ENCODE measurements around the gene BAIAP2L2. TPM values are rescaled to one million over a fixed set of nuclear protein-coding genes. Genes with fewer than 3 reads are reported as not detected.

The BAIAP2L2 gene
- total and polyA plus RNA-seq, 3 experiments from 2014 or later, result 0.53 to 0.58 TPM; not detected in 1

- Mint-ChIP-seq H3K27ac (peak overlapping the region in 2 of 8 donors; percentile 52 to 56), H3K27me3 (no peaks in the 10 kb centered on the region)
- POLR2A ChIA-PET, result no interaction called here
Observed at GRCh38 chr22:38098410-38099249, 11.9 kb downstream of the BAIAP2L2 start.

GRCh38 chr22:38097557-38098409, 12.7 kb downstream of the BAIAP2L2 start:
- no peaks in the 10 kb centered on the region for H3K36me3 ChIP-seq (ENCODE audit: insufficient read depth, low read length)
- Mint-ChIP-seq H3K9me3 (no peaks in the 10 kb centered on the region), H3K36me3 (peaks cover 4 to 21% (median 11%) of the 10 kb centered on the region in 3 donors), H3K4me3 (no peak overlapping the region), H3K27me3 (no peaks in the 10 kb centered on the region), H3K27ac (no peak overlapping the region), H3K4me1 (peaks cover 0 to 6% (median 3%) of the 10 kb centered on the region in 3 donors)
- H3K27ac ChIP-seq (ENCODE audit: low read depth, low read length), result no peak overlapping the region
- no peak overlapping the region for H3K4me3 ChIP-seq (ENCODE audit: low read length)
- ChIA-PET CTCF (interaction anchor here (1.3 kb wide), 1 partner anchor 132 kb away, joined by 4 read pairs; no protein-coding TSS in a partner anchor), POLR2A (no interaction called here)
- no peak for DNase-seq
- H3K9me3 ChIP-seq (ENCODE audit: low read length), result no peaks in the 10 kb centered on the region
- no peaks in the 10 kb centered on the region for H3K27me3 ChIP-seq (ENCODE audit: insufficient read depth, low read length, poor library complexity, severe bottlenecking)
- H3K4me1 ChIP-seq (ENCODE audit: insufficient read depth, low read length), result no peaks in the 10 kb centered on the region

More at GRCh38 chr22:38098410-38099249, 11.9 kb downstream of the BAIAP2L2 start:
- Histone ChIP-seq H3K9me3 (ENCODE audit: low read length) (no peaks in the 10 kb centered on the region), H3K27ac (ENCODE audit: low read depth, low read length) (no peak overlapping the region), H3K4me3 (ENCODE audit: low read length) (no peak overlapping the region), H3K36me3 (ENCODE audit: insufficient read depth, low read length) (no peaks in the 10 kb centered on the region), H3K27me3 (ENCODE audit: insufficient read depth, low read length, poor library complexity, severe bottlenecking) (no peaks in the 10 kb centered on the region), H3K4me1 (ENCODE audit: insufficient read depth, low read length) (no peaks in the 10 kb centered on the region)
- CTCF ChIA-PET, result interaction anchor here (1.3 kb wide), 1 partner anchor 131 kb away, joined by 4 read pairs; no protein-coding TSS in a partner anchor
- H3K4me1 Mint-ChIP-seq, result peaks cover 4 to 10% (median 6%) of the 10 kb centered on the region in 3 donors
- no peak for DNase-seq
- H3K9me3 Mint-ChIP-seq, result no peaks in the 10 kb centered on the region
- no peak overlapping the region for H3K4me3 Mint-ChIP-seq
- peaks cover 0 to 14% (median 11%) of the 10 kb centered on the region in 3 donors for H3K36me3 Mint-ChIP-seq

GRCh38 chr22:38097058-38097457, 13.4 kb downstream of the BAIAP2L2 start:
- Histone ChIP-seq H3K4me1 (ENCODE audit: insufficient read depth, low read length) (no peaks in the 10 kb centered on the region), H3K36me3 (ENCODE audit: insufficient read depth, low read length) (no peaks in the 10 kb centered on the region), H3K27me3 (ENCODE audit: insufficient read depth, low read length, poor library complexity, severe bottlenecking) (no peaks in the 10 kb centered on the region), H3K27ac (ENCODE audit: low read depth, low read length) (no peak overlapping the region), H3K4me3 (ENCODE audit: low read length) (no peak overlapping the region), H3K9me3 (ENCODE audit: low read length) (no peaks in the 10 kb centered on the region)
- CTCF ChIA-PET, result no interaction called here
- Mint-ChIP-seq H3K27me3 (no peaks in the 10 kb centered on the region), H3K9me3 (no peaks in the 10 kb centered on the region), H3K27ac (no peak overlapping the region), H3K4me1 (peaks cover 0 to 6% (median 3%) of the 10 kb centered on the region in 3 donors), H3K4me3 (no peak overlapping the region), H3K36me3 (peaks cover 4 to 23% (median 11%) of the 10 kb centered on the region in 3 donors)
- DNase-seq, result no peak
- POLR2A ChIA-PET, result no interaction called here

- H3K9me3 Mint-ChIP-seq, result no peaks in the 10 kb centered on the region
- peaks cover 0 to 2% (median 0%) of the 10 kb centered on the region in 3 donors for H3K4me1 Mint-ChIP-seq
- Histone ChIP-seq H3K4me1 (ENCODE audit: insufficient read depth, low read length) (no peaks in the 10 kb centered on the region), H3K36me3 (ENCODE audit: insufficient read depth, low read length) (no peaks in the 10 kb centered on the region), H3K4me3 (ENCODE audit: low read length) (no peak overlapping the region), H3K9me3 (ENCODE audit: low read length) (no peaks in the 10 kb centered on the region), H3K27ac (ENCODE audit: low read depth, low read length) (no peak overlapping the region), H3K27me3 (ENCODE audit: insufficient read depth, low read length, poor library complexity, severe bottlenecking) (no peaks in the 10 kb centered on the region)
- DNase-seq, result no peak
- H3K4me3 Mint-ChIP-seq, result no peak overlapping the region
- peaks cover 6 to 16% of the 10 kb centered on the region in 2 donors for H3K27me3 Mint-ChIP-seq
- ChIA-PET CTCF (interaction anchor here (0.9 kb wide), 1 partner anchor 37 kb away, joined by 3 read pairs; no protein-coding TSS in a partner anchor), POLR2A (no interaction called here)
- peaks cover 6 to 18% (median 14%) of the 10 kb centered on the region in 3 donors for H3K36me3 Mint-ChIP-seq
- H3K27ac Mint-ChIP-seq, result no peak overlapping the region
Observed at GRCh38 chr22:38089474-38089851, 21.0 kb downstream of the BAIAP2L2 start.

GRCh38 chr22:38088629-38089473, 21.6 kb downstream of the BAIAP2L2 start:
- ChIA-PET POLR2A (no interaction called here), CTCF (interaction anchor here (0.9 kb wide), 1 partner anchor 37 kb away, joined by 3 read pairs; no protein-coding TSS in a partner anchor)
- H3K4me1 ChIP-seq (ENCODE audit: insufficient read depth, low read length), result no peaks in the 10 kb centered on the region
- no peak for DNase-seq
- no peaks in the 10 kb centered on the region for H3K9me3 ChIP-seq (ENCODE audit: low read length)
- no peak overlapping the region for H3K27ac ChIP-seq (ENCODE audit: low read depth, low read length)
- H3K36me3 Mint-ChIP-seq, result peaks cover 5 to 14% (median 13%) of the 10 kb centered on the region in 3 donors
- H3K4me3 ChIP-seq (ENCODE audit: low read length), result no peak overlapping the region
- peaks cover 0 to 2% (median 0%) of the 10 kb centered on the region in 3 donors for H3K4me1 Mint-ChIP-seq
- H3K27me3 Mint-ChIP-seq, result peaks cover 6 to 16% of the 10 kb centered on the region in 2 donors
- no peaks in the 10 kb centered on the region for H3K36me3 ChIP-seq (ENCODE audit: insufficient read depth, low read length)
- H3K27ac Mint-ChIP-seq, result no peak overlapping the region
- H3K27me3 ChIP-seq (ENCODE audit: insufficient read depth, low read length, poor library complexity, severe bottlenecking), result no peaks in the 10 kb centered on the region
- H3K4me3 Mint-ChIP-seq, result no peak overlapping the region
- no peaks in the 10 kb centered on the region for H3K9me3 Mint-ChIP-seq

GRCh38 chr22:38087855-38088254, 22.6 kb downstream of the BAIAP2L2 start:
- Mint-ChIP-seq H3K27ac (peak overlapping the region in 1 of 8 donors; percentile 71), H3K36me3 (peaks cover 3 to 11% (median 4%) of the 10 kb centered on the region in 3 donors), H3K4me1 (peaks cover 0 to 3% (median 2%) of the 10 kb centered on the region in 3 donors), H3K27me3 (peaks cover 14 to 22% of the 10 kb centered on the region in 2 donors), H3K4me3 (no peak overlapping the region), H3K9me3 (no peaks in the 10 kb centered on the region)
- POLR2A ChIA-PET, result no interaction called here
- H3K27ac ChIP-seq (ENCODE audit: low read depth, low read length), result no peak overlapping the region
- H3K27me3 ChIP-seq (ENCODE audit: insufficient read depth, low read length, poor library complexity, severe bottlenecking), result peaks cover 5% of the 10 kb centered on the region
- no peaks in the 10 kb centered on the region for H3K9me3 ChIP-seq (ENCODE audit: low read length)
- CTCF ChIA-PET, result no interaction called here
- no peak for DNase-seq
- H3K36me3 ChIP-seq (ENCODE audit: insufficient read depth, low read length), result no peaks in the 10 kb centered on the region
- H3K4me1 ChIP-seq (ENCODE audit: insufficient read depth, low read length), result peaks cover 1% of the 10 kb centered on the region
- no peak overlapping the region for H3K4me3 ChIP-seq (ENCODE audit: low read length)

- no peak for DNase-seq
- Mint-ChIP-seq H3K27me3 (peaks cover 18 to 23% of the 10 kb centered on the region in 2 donors), H3K9me3 (no peaks in the 10 kb centered on the region), H3K4me3 (peak overlapping the region in 1 of 7 donors; percentile 32), H3K4me1 (peaks cover 0 to 4% (median 2%) of the 10 kb centered on the region in 3 donors), H3K27ac (no peak overlapping the region), H3K36me3 (peaks cover 1 to 11% (median 3%) of the 10 kb centered on the region in 3 donors)
- H3K4me3 ChIP-seq (ENCODE audit: low read length), result no peak overlapping the region
- peaks cover 14% of the 10 kb centered on the region for H3K27me3 ChIP-seq (ENCODE audit: insufficient read depth, low read length, poor library complexity, severe bottlenecking)
- ChIA-PET CTCF (no interaction called here), POLR2A (no interaction called here)
- H3K36me3 ChIP-seq (ENCODE audit: insufficient read depth, low read length), result no peaks in the 10 kb centered on the region
- H3K27ac ChIP-seq (ENCODE audit: low read depth, low read length), result no peak overlapping the region
- peaks cover 10% of the 10 kb centered on the region for H3K4me1 ChIP-seq (ENCODE audit: insufficient read depth, low read length)
- no peaks in the 10 kb centered on the region for H3K9me3 ChIP-seq (ENCODE audit: low read length)
Observed at GRCh38 chr22:38086942-38087341, 23.5 kb downstream of the BAIAP2L2 start.
